Activated CD4-positive, alpha-beta T cell treated with anti-CD3 and anti-CD28 coated beads, Interleukin-10, Interleukin-2, amounts not matched to agents 100 ng/mL and 50 ng/mL, durations not matched to agents 16 hours and 8 hours (primary cell): ENCODE measurements around the gene IGF1R.

Experiments
- DNase-seq: peaks from one replicate; pipeline ENCODE4 v3.0.0-alpha.2; 2020

The IGF1R gene

DNA sequence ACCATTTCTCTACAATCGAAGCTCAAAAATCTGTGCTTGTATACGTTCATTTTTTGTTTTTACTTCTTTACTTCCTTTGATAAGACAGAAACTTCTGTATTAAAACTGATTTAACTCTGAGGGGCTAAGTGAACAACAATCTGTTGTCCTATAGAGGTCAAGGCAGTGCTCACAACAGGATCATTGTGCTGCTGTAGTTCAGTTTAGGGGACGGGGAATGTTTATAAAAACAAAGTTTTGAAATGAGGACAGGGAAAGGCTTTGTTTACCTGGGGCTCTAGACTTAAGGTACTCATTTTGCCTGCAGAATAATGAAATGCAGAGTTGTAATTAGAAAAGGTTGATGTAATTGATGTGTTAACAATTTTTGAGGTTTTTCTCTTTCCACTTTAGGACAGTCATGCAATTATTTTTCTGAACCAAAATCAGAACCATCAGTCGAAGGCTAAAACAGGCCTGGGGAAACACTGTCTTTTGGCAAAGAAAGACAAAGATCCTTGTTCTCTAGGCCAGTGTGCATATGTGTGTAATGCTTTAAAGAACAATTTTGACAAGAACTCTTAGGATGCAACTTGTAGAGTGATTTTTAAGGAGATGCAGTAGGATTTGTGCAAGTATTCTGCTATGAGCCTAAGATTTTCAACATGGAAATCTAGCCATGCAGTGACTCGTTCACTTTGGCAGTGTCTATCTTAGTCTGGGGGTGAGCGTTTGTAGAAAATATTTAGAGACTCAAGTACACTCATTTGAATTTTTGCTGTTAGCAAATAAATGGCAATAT is 194.0 kb downstream of the IGF1R start:
- DNase-seq = no peak

DNA sequence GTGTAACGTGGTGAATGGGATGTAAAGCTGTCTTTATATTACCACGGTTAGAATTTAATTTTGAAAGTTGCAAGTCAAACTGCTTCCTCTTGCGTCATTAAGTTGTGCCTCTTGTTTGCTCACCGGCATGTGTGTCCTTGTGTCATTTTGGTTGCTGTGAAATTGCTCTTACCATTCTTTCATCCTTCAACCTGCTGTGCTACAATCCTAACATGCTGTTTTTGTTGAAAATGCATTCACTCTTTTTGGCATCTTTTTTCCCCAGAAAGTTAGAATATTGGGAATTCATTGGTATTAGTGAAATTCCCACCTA is 194.6 kb downstream of the IGF1R start:
- no peak for DNase-seq

DNA sequence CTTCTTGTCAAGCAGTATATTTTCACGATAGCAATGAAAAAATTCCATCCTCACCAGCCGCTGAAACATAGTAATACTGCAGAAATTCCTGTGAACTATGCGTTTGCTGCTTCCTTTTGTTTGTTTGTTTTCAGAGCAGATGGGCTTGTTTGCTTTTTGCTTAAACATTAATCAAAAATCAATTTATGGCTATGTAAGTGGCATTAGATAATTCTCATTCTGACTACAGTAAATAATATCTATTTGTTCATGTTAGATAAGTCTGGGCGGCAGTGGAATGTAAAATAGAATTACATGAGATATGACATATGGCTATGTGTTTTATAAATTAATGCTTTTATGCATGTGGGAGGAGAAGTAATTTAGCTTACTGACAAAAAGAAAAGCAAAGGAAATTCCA is 195.5 kb downstream of the IGF1R start:
- DNase-seq = no peak

DNA sequence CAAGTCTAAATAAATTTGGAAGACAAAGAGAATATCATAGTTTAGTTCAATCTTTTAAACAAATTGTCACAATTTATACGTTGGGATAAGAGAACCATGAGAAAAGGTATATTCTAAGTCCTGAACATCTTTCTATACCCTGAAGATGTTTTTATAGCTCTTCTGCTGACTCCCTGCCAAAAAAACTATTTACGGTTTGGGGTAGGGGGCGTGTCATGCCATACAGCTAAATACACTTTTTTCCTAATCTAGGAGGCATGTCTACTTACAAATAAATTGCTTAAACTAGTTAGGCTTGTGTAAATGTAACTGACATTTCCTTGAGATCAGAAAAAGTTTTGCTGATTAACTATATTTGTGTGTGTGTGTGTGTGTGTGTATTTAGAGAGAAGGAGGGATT is 195.9 kb downstream of the IGF1R start:
- no peak for DNase-seq

DNA sequence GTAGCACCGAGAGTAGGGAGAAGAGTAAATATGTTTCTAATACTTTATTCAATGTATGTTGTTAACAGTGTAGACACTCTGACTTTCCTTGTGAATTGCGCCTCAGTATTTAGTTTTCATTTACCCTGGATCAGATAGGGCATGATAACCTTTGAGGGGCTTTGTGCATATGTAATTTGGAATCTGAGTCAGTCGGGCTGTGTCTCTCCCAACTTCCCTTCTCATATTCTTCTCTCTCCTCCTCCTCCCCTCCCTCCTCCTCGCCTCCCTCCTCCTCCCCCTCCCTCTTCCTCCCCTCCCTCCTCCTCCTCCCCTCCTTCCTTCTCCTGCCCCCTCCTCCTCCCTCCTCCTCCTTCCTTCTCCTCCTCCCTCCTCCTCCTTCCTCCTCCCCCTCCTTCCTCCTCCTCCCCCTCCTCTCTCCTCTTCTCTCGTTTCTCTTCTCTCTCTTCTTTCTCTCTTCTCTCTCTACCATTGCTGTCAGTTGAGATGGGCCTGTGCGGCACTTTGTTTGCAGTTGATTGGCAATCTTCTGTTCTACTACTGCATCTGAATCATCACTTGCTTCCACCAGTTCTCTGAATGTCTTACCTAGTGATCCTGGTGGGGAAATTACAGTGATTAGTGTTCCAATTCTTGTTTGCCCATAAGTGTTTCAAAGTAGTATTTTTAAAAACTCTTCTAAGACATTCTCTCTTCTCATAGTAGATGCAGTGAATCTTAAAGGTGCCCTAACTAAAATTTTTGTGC is 197.0 kb downstream of the IGF1R start:
- no peak for DNase-seq

DNA sequence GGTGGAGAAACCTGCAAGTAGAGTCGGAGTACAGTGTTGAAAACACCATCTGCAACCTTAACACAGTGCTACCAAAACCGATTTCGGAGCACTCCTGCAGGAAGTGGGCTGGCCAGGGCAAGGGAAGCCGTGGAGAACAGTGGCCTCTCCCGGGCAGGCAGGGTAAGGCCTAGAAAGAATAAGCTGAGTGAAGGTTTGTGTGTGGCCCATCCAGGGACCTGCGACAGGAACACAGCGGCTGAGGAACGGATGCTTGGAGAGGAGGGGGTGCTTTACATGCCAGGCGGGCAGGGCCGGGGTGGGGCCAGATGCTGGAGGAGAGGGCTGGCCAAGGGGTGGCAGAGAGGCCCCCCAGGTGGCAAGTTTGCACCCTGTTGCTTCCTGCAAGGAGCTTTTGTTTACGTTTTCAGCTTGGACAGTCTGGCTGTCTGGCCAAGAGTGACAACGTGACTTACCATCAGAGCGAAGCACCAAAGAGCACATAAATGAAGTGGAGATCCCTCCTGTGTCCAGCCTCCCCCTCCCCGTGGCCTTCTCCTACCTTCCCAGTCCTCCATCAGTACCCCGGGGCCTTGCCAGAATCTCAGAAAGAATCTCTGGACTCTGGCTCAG is 202.7 kb downstream of the IGF1R start:
- peak; percentile 75 for DNase-seq

DNA sequence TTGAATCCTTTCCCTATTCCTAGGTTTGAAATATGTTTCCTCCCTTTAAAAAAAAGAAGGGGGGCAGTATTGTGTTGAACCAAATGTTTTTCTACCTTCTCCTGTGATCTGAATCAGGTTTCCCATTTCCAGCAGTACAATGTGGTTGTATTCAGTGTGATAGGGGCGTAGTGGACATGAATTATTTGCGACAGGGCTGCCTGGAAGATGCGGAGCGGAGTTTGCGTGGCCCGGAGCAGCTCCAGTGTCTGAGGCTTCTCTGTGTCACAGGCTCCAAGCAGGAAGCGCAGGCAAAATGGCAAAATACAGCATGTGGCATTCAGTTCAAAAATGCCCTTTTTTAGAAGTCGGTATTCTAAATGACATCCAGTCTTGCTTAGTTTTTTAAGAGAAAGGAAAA is 204.8 kb downstream of the IGF1R start:
- peak; percentile 77 for DNase-seq

DNA sequence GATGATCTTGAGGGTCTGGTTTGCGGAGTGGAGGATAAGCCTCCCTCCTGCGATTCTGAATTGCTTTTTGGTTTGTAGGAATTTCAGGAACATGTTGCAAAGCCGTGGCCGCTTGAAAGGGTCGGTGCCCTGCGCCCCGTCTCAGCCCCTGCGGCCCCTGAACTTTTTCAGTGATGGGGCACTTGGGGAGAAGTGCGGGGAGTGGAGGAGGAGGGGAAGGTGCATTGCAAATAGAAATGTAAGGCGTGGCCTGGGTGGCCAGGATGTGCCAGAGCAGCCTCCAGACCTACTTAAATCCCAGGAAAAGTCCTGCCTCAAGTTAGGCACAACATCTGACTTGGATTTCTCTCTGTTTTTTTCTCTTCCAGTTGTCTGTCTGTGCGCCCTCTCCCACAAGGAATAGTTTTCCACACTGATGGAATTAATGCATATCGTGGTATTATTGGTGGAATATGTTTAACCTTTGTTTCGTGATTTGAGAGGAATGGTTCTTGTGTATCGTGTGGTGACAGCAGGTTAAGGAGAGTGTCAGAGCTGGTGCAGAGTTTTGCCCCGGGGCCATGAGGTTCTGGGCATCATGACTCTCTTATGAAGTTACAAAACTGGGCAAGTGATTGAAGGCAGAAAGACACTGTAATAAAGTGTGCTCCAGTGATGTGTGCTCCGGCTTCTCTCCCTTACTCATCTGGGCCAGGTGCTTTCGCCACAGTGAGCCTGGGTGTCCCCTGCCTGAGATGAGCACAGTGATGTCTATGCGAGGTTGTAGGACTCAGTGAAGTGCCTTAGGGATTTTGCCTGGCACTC is 205.5 kb downstream of the IGF1R start:
- DNase-seq = no peak

DNA sequence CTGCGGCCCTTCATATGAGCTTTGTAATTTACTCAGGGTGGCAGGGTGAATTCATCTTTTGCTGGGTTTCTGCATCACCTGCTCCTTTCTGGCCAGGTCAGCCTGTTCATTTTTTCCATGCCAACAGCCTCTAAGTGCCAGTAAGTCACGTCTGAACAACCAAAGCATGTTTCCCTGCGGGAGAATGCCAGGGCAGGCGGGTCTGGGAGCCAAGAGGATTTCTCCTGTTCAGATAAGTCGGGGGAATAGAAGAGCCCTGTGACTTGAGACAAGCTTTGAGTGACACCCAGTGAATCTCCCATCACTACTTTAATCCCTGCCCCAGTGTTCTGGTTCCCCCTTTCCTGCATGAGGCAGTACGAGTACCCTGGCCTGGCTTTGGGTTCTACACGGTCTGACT is 206.2 kb downstream of the IGF1R start:
- DNase-seq = no peak

DNA sequence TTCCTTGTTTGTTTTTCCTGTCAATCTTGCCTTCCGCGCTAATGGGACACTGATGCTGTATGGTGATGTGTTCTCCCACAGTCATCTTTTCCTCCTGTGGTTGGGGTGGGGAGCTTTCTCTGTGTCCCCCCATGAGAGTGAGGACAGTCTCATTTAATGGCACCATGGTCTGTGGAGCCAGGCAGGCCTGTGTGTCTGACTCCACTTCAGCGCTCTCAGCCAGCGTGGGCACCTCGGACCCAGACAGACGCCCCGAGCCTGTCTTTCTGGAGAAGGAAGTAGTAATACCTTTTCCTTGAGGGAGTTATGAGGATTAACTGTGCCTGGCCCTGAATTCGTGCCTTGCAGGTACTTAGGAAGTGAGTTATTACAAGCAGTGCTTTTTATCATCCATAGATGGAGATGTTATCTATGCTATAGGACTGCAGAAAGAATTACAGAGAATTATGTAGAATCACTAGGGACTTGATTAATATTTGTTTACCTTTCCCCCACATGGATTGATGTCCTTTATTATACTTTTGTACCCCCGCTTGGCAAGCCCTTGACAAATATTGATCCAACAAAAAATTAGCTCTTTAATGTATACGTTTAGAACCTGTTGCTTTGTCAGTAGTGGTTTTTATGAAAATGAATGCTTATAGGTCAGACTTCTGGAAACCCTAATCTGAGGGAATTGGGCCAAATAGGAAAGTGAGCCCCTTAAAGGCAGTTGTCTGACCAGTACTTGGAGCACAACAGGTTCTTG is 206.9 kb downstream of the IGF1R start:
- no peak for DNase-seq

DNA sequence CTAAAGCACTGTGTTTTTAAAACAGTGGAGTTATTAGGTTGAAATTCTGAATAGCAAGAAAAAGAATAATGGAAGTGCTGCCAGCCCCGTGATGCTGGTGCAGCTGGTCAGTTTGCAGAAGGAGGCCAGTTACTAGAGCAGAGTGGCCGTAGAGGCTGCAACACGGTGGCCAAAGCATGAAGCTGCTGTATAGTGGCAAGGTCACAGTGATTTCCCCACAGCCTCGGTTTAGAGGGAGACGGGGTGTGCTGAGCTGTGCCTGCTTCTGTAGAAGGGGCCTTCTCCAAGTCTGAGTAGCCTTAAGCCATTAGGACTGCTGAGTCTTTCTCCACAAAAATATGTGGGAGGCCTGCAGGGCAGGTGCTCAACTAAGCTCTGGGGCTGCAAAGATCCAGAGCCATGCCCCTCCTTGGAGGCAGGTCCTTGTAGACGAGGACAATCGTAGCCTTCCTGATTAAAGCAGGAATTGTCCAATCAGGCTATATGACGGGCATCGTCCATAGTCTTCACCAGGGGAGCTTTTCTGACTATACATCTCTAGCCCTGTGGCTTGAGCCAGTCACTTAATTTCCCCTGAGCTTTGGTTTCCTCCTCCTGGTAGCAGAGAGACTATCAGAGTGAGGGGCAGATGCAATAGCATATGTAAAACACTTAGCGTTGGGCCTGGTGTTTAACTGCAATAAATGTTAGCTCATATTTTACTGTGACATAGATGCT is 207.6 kb downstream of the IGF1R start:
- no peak for DNase-seq

DNA sequence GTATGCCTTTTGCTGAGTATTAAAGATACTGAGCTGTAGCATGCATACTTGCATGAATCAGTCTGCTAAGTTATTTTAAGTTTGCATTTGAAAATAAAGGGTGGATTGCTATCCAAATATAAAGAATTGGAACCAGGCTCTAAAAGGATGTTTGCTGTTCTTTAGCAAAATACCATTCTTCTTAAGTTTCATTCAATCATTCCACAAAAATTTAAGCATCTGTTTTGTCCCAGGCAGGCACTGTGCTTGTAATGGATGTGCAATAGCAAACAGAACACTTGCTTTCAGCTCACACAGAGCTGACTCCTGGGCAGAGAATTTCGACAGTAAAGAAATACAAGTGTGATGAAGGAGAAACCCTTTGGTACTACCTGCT is 208.2 kb downstream of the IGF1R start:
- no peak for DNase-seq

DNA sequence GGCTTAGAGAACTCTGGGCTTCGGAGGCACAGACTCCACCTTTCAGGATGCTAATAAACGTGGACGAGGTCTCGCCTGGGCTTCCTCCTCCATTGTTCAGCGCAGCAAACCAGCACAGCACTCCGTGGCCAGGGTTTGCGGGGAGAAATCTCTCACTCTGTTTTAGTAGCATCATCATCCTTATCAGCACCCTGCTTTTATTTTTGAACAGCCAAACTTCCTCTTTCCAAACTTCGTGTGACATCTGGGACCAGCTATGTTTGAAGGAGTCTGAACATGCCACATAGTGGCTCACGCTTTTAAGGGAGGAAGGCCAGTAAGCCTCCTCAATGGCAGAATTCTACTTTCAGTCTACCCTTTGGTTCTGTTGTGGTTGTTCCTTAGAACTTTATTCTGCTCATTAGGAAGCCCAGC is 210.3 kb downstream of the IGF1R start:
- no peak for DNase-seq

DNA sequence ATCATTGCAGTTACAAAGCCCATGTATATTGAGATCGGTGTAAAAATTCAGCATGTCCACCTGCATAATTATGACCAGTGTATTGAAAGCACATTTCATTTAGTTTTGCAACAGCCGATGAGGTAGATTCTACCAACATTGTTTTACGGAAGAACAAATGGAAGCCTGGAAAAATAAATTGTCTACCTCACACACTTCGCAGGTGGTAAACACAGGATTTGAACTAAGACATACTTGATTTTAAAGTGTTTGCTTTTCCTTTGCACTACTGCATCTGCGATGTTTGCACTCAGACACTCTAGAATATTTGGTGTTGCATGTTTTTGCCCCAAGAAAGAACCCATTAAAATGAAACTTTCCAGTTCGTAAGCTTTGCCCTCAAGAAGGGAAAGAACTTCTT is 210.8 kb downstream of the IGF1R start:
- DNase-seq = no peak

DNA sequence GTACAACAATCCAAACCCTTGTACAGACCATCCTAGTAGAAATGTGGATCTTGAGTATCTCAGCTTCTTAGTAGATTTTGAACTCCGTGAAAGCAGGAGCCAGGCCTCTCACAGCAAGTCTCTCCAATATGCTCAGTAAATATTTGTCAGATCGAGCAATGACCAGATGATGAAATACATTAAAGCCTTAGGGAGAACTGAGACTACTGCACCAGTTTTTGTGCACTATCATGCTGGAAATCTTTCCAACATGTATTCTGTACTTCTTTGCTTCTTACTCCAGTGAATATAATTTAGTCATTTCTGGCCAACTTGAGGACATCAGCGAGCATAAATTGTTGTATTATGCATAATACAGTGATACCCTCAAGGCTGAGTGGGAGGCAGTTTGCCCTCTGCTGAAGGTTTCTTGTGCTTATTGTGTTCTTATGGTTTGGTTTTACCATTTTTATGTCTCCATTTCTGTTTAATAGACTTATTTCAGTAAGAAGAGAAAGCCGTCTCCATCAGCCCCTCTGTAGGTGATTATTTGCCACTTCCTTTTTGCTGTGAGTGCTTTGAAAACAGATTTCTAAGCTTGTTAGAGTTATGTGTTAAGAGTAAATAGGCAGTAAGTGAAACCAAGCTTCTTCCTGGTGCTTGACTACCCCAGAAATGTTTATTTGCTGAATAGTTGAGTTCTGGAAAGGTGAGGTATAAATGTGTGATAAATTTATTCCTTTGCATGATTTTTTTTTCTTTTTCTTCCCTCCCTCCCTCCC is 212.1 kb downstream of the IGF1R start:
- no peak for DNase-seq

DNA sequence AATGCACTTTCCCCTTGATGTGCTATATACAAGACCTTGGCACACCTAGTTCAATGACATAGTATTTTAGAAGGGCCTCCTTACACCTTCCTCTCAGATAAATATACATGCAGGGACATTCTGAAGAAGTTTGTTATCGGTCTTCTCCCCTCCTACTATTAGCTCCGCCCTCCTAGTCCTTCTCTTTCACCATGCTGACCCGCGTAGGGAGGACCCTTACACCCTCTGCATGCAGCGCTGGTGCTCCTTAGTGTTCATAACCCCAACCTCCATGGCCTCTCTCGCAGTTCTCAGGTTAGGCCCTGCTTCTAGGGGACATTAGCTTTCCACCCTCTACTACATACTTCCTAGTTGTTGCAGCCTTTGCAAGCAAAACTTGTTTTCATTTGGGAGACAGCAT is 212.8 kb downstream of the IGF1R start:
- no peak for DNase-seq

DNA sequence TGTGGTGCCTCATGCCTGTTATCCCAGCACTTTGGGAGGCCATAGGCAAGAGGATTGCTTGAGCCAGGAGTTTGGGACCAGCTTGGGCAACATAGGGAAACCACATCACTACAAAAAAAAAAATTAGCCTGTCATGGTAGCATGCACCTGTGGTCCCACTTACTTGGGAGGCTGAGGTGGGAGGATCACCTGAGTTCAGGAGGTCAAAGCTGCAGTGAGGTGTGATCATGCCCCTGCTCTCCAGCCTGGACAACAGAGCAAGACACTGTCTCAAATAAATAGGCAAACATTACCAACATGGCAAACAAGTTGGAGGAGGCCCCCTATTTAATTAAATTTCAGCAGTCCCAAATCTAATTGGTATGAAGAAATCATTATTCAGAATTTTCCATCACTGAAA is 215.6 kb downstream of the IGF1R start:
- no peak for DNase-seq

DNA sequence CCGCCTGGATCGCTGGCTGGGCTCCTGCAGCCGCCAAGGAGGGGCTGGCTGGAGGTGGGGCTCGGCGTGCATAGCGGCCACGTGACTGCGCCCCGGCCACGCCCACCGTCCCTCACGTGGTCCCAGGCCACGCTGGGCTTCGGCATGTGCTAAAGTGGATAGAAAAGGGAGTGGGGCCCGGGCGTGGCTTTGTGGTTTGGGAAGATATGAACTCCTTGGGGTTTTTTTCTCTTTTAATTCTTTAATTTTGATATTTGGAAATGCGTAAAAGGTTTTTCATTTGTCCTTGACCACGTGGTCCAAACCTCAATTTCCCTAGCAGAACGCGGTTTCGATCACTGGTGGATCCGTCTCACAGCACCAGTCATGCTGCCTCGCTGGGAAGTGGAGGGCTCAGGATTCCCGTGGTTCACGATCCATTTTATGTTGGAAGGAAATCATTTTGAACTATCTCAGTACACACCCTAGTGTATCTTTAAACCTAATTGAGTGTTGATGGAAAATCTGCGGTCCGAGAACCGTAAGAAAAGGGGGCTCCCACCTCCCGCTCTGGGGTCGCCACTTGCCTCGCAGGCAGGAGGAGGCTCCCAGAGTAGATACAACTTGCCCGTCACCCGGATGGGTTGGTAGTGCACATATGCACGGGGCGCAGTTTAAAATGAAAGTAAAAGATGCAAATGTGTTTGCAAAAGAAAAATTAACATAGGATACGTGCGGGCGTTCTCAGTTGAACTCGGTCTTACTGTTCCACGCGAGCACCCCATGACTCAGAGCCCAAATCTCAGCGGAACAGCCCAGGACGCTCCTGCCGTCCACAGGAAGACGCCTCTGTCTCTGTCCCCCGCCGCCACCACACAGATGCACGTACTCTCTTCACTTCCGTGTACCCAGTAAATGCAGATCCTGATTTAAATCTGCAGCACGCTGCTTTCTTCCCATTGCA is 217.3 kb downstream of the IGF1R start:
- DNase-seq = peak; percentile 83

DNA sequence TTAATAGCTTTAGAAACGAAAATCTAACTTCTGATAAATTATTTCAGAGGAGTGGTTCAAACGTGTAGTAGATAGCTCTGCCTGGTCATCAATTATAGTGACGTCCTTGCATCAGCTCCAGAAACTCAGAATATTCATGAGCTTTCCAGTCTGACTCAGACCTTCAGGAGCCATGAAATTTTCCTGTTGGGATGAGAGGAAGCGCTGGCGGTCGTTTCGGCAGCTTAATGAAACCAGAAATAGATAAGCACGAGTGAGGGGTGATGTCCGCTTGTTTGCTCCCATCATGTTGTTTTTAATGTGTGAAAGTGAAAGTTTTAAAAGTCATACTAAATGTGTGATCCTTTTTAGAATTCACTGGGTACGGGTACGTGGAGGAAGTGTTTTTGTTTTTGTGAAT is 218.2 kb downstream of the IGF1R start:
- DNase-seq = no peak

DNA sequence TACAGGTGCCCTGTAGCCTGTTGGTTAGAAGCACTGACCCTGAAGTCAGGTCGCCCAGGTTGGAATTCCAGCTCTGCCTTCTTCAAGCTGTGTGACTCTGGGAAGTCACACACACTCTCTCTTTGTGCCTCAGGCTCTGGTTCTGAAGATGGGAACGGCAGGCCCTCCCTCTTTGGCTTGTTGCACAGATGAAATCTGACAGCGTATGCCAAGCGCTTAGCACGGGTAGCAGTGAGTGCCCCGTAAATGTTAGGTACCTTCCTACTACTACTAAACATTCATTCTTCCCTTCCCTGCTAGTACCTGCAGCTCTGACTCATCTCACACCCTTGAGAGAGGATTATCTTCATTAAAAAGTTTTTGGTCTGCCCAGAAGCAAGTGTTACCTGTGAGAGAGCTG is 220.2 kb downstream of the IGF1R start:
- no peak for DNase-seq
